ENCODE measurements around the gene KRT80. TPM values are rescaled to one million over a fixed set of nuclear protein-coding genes. Genes with fewer than 3 reads are reported as not detected.

Gene KRT80
- total RNA-seq, 1 donor from 2014 or later, result 1.5 TPM

- no peak for DNase-seq (ENCODE audit: extremely low read depth, low read depth, low spot score)
These were observed 72.2 kb downstream of the KRT80 start for GRCh38 chr12:52119398-52120254.

Other genes starting within 250 kb of the KRT80 start
- gene ACVR1B, start 240.3 kb downstream of the KRT80 start, total RNA-seq, result 5.2 and 9.0 TPM in 2 replicates
- 38.2 and 53.3 TPM in 2 replicates for gene TAMALIN, start 185.1 kb downstream of the KRT80 start, total RNA-seq
- 2.4 and 3.4 TPM in 2 replicates for gene NR4A1, start 140.6 kb downstream of the KRT80 start, total RNA-seq
- gene ATG101, start 122.0 kb downstream of the KRT80 start, total RNA-seq, result 44.3 and 76.7 TPM in 2 replicates
- not detected in 2 replicates for gene SMIM41, start 112.3 kb downstream of the KRT80 start, total RNA-seq
- 92.6 and 240 TPM in 2 replicates for gene KRT7, start 41.2 kb upstream of the KRT80 start, total RNA-seq
- gene KRT86, start 82.6 kb upstream of the KRT80 start, total RNA-seq, result not detected in 2 replicates
- gene KRT81, start 99.5 kb upstream of the KRT80 start, total RNA-seq, result not detected in 2 replicates
- not detected in 2 replicates for gene KRT83, start 129.4 kb upstream of the KRT80 start, total RNA-seq
- not detected in 2 replicates for gene KRT85, start 175.5 kb upstream of the KRT80 start, total RNA-seq
- not detected in 2 replicates for gene KRT84, start 193.6 kb upstream of the KRT80 start, total RNA-seq
- not detected in 2 replicates for gene KRT82, start 214.3 kb upstream of the KRT80 start, total RNA-seq
- gene KRT75, start 242.4 kb upstream of the KRT80 start, total RNA-seq, result not detected in 2 replicates